ENCODE data around the gene ZNF331.
A peak's percentile ranks its signal among the peaks of the same experiment; 100 is the strongest.
"Not testable (repeated sequence)": the region's sequence is repeated elsewhere in the genome, so short reads cannot be mapped to it uniquely, and the experiment has no call there.

The ZNF331 gene

DNA sequence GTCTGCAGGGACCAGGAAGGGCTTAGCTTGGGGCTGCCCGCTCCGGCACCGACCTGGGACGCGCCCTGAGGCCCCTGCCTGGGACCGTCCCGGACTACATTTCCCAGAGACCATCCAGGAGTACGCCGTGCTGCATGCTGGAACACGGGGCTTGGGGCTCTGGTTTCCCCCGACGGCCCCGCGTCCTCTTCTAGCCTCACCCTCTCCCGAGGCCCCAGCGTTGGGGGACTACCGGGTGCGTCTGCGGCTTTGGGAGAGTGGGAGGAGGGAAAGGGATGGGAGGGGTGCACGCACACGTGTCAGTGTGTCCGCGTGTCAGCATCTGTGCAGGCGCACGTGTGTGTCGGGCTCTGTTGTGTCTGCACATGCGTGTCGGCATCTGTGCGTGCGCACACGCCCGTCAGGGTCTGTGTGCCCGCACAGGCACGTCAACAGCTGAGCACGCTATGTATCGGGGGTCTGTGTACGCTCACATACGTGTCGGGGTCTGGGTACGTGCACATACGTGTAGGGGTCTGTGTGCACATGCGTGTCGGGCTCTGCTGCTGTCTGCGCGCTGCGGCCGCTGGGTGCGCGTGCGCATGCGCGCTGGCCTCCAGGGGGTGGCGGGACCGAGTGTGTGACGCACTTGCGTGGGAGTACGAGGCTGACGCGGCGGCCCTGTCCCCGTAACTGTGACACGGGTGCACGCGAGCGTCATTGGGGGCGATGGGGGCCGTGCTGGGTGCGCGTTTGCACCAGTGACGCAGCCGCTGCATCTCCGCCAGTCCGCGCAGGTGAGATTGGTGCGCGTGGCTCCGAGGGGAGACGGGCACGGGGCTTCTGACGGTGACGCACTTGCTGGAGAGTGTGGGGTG is at the start of gene ZNF331:
ZNF331 (plus strand) TSS at position 625 of the 857 bp plus-strand sequence. CDS start 31,232 bp downstream, outside the sequence.
- in situ Hi-C loops (cut with HindIII; ENCODE audit: low pct_ligation_motif_present, low sequenced_read_pairs): no loop called here
- Histone ChIP-seq H3K36me3 (replicated peaks) (no peaks in the 10 kb centered on the region), H3K27me3 (replicated peaks) (no peaks in the 10 kb centered on the region), H3K27ac (peak within 1 kb of the TSS; percentile 69), H3K4me3 (ENCODE audit: low read depth, low read length) (peak within 1 kb of the TSS; percentile 73)
- peak; percentile 68 for DNase-seq
- TF ChIP-seq, protein P1, sequence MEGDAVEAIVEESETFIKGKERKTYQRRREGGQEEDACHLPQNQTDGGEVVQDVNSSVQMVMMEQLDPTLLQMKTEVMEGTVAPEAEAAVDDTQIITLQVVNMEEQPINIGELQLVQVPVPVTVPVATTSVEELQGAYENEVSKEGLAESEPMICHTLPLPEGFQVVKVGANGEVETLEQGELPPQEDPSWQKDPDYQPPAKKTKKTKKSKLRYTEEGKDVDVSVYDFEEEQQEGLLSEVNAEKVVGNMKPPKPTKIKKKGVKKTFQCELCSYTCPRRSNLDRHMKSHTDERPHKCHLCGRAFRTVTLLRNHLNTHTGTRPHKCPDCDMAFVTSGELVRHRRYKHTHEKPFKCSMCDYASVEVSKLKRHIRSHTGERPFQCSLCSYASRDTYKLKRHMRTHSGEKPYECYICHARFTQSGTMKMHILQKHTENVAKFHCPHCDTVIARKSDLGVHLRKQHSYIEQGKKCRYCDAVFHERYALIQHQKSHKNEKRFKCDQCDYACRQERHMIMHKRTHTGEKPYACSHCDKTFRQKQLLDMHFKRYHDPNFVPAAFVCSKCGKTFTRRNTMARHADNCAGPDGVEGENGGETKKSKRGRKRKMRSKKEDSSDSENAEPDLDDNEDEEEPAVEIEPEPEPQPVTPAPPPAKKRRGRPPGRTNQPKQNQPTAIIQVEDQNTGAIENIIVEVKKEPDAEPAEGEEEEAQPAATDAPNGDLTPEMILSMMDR (IDR thresholded peaks at IDR 0.05; ENCODE audit: low read depth, low read length, missing control alignments): peak; percentile 39

DNA sequence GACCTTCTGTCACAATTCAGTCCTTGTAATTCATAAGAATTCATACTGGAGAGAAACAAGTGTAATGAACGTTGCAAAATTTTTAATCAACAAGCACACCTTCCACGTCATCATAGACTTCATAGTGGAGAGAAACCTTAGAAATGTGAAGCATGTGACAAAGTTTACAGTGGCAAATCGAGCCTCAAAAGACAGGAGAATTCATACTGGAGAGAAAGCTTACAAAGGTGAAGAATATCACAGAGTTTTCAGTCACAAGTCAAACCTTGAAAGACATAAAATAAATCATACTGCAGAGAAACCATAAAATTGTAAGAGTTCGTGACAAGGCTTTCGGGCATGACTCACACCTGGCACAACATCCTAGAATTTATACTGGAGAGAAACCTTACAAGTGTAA is 45.8 kb upstream of the ZNF331 start:
- in situ Hi-C loops (cut with HindIII; ENCODE audit: low pct_ligation_motif_present, low sequenced_read_pairs): no loop called here
- H3K36me3 ChIP-seq (replicated peaks): peaks cover 2% of the 10 kb centered on the region

DNA sequence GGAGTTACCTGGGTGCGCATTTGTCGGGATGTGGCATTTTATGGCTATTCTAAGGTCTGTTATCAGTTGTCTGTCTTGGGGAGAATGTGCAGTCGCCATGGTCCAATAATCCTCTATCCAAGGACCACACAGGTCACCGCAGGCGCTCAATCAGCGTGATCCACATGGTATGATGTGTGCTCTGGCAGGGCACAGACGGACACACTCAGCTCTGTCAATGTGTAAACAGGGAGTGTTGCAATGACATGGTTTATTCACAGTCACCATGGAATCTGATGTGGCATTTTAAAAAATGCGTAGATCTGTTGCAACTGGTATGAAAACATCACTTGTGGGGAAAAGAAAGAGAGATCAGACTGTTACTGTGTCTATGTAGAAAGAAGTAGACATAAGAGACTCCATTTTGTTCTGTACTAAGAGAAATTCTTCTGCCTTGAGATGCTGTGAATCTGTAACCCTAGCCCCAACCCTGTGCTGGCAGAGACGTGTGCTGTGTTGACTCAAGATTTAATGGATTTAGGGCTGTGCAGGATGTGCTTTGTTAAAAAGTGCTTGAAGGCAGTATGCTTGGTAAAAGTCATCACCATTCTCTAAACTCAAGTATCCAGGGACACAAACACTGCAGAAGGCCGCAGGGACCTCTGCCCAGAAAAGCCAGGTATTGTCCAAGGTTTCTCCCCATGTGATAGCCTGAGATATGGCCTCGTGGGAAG is 40.5 kb upstream of the ZNF331 start:
- H3K4me3 ChIP-seq (ENCODE audit: low read depth, low read length); H3K27me3 ChIP-seq (replicated peaks); H3K27ac ChIP-seq; H3K36me3 ChIP-seq (replicated peaks); in situ Hi-C loops (cut with HindIII; ENCODE audit: low pct_ligation_motif_present, low sequenced_read_pairs); DNase-seq: not testable (repeated sequence)

More for the DNA sequence above, 45.8 kb upstream of the ZNF331 start:
- H3K27ac ChIP-seq: no peak overlapping the region
- TF ChIP-seq, protein P1 (IDR thresholded peaks at IDR 0.05; ENCODE audit: low read depth, low read length, missing control alignments): no peak
- no peaks in the 10 kb centered on the region for H3K27me3 ChIP-seq (replicated peaks)
- DNase-seq: no peak
- H3K4me3 ChIP-seq (ENCODE audit: low read depth, low read length): no peak overlapping the region

DNA sequence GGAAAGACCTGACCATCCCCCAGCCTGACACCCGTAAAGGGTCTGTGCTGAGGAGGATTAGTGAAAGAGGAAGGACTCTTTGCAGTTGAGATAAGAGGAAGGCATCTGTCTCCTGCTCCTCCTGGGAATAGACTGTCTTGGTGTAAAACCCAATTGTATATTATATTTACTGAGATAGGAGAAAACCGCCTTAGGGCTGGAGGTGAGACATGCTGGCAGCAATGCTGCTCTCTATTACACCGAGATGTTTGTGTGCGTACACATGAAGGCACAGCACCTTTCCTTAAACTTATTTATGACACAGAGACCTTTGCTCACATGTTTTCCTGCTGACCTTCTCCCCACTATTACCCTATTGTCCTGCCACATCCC is 39.9 kb upstream of the ZNF331 start:
- H3K27me3 ChIP-seq (replicated peaks); DNase-seq; H3K4me3 ChIP-seq (ENCODE audit: low read depth, low read length); in situ Hi-C loops (cut with HindIII; ENCODE audit: low pct_ligation_motif_present, low sequenced_read_pairs); H3K36me3 ChIP-seq (replicated peaks); H3K27ac ChIP-seq: not testable (repeated sequence)

DNA sequence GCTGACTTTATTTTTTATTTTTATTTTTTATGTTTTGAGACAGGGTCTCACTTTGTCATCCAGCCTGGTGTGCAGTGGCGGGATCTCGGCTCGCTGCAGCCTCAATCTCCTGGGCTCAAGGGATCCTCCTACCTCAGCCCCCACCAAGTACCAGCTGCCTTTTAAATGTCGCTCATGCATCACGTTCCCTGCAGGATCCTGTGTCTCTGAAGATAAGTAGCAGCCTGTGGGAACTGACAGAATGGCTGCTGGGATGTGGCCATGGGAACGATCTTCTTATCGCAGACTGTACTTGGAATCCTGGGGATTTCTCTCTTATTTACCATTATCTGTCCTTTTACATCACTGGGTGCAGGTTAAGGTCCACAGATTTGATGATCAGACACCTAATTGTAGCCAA is 34.8 kb upstream of the ZNF331 start:
- H3K4me3 ChIP-seq (ENCODE audit: low read depth, low read length); H3K27me3 ChIP-seq (replicated peaks); DNase-seq; in situ Hi-C loops (cut with HindIII; ENCODE audit: low pct_ligation_motif_present, low sequenced_read_pairs); H3K36me3 ChIP-seq (replicated peaks); H3K27ac ChIP-seq: not testable (repeated sequence)

DNA sequence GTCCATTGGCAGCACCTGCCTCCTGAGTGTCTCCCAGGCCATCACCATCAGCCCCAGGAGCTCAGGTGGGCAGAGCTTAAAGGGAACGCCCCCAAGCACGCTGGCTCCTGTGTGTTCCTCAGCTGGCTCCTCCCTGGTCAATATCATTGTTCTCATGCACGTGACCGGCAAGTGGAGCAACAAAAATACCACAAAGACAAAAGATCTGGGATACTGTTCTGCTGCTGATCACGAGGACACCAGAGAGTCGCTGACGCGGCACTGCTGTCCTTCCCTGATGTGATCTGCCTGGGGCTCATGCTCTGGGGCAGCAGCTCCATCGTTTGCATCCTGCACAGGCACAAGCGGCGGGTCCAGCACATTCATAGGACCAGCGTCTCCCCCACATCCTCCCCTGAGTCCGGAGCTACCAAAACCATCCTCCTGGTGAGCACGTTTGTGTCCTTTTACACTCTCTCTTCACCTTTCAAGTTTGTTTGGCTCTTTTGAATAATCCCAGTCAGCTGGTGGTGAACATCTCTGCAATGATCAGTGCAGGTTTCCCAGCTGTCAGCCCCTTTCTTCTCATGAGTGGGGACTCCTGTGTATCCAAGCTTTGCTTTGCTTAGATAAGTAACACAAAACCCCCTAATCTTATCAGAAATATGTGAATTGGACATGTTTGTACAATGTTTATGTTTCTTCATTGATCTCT is 34.1 kb upstream of the ZNF331 start:
- H3K27me3 ChIP-seq (replicated peaks); DNase-seq; H3K36me3 ChIP-seq (replicated peaks); in situ Hi-C loops (cut with HindIII; ENCODE audit: low pct_ligation_motif_present, low sequenced_read_pairs); H3K27ac ChIP-seq; H3K4me3 ChIP-seq (ENCODE audit: low read depth, low read length): not testable (repeated sequence)

DNA sequence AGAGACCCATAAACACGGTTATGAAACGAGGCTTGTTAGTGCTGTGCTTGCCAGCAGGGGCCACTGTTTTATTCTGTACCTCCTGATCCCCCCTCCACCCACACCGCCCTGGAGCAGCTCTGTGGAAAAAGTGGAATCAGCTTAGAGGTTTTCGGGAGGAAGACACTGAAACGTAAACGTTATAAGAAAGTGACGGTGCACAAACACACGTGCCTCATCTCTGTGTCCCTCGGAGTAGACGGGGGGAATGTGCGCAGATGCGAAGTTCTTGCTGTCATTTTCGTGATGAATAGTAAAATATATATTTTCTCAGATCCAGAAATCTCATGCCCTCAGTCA is 33.6 kb upstream of the ZNF331 start:
- H3K27ac ChIP-seq; H3K36me3 ChIP-seq (replicated peaks); DNase-seq; H3K4me3 ChIP-seq (ENCODE audit: low read depth, low read length); H3K27me3 ChIP-seq (replicated peaks); in situ Hi-C loops (cut with HindIII; ENCODE audit: low pct_ligation_motif_present, low sequenced_read_pairs): not testable (repeated sequence)

DNA sequence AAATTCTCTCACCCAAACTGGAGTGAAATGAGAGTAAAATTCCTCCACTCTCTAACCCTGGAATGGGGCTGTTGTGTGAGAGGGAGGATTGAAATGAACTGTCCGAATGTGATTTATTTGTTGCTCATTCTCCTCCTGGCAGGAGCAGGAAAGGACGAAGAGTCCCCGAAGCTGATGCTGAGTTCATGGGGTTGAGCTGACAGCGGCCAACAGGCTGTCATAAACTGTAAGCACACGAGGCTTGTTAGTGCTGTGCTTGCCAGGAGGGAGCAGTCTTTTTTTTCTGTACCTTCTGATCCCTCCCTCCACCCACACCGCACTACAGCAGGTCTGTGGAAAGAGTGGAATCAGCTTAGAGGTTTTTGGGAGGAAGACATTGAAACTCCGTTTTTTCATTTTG is 33.1 kb upstream of the ZNF331 start:
- Histone ChIP-seq H3K4me3 (ENCODE audit: low read depth, low read length) (no peak overlapping the region), H3K27ac (no peak overlapping the region), H3K36me3 (replicated peaks) (no peaks in the 10 kb centered on the region), H3K27me3 (replicated peaks) (no peaks in the 10 kb centered on the region)
- TF ChIP-seq, protein P1 (IDR thresholded peaks at IDR 0.05; ENCODE audit: low read depth, low read length, missing control alignments): no peak
- in situ Hi-C loops (cut with HindIII; ENCODE audit: low pct_ligation_motif_present, low sequenced_read_pairs): no loop called here
- DNase-seq: no peak

Data from brain microvascular endothelial cell (primary cell).